Measurements from ENCODE around the gene BSN.
"Not testable (repeated sequence)": the region's sequence is repeated elsewhere in the genome, so short reads cannot be mapped to it uniquely, and the experiment has no call there.

Gene BSN

GRCh38 chr3:49688338-49689045 lies 134.2 kb downstream of the BSN start:
- Histone ChIP-seq H3K27ac (ENCODE audit: low read depth in 2 of 2, low read length in 2 of 2) (peak overlapping the region; percentile 70 to 75), H3K9ac (ENCODE audit: low read depth in 1 of 2, low read length in 2 of 2) (peak overlapping the region; percentile 84 to 86), H3K4me3 (ENCODE audit: low read length in 2 of 2) (peak overlapping the region; percentile 91 to 97), H3K4me1 (ENCODE audit: control insufficient read depth in 2 of 2, insufficient read depth in 2 of 2, low read length in 2 of 2) (peaks cover 11 to 20% of the 10 kb centered on the region in 2 donors)
- not testable (repeated sequence) for H3K27me3 ChIP-seq (ENCODE audit: control insufficient read depth in 2 of 2, insufficient read depth in 2 of 2, low read length in 2 of 2); H3K36me3 ChIP-seq (ENCODE audit: control insufficient read depth in 2 of 2, insufficient read depth in 2 of 2, low read length in 2 of 2); H3K9me3 ChIP-seq (ENCODE audit: control insufficient read depth in 2 of 2, low read length in 2 of 2)

GRCh38 chr3:49689046-49689907 lies 135.0 kb downstream of the BSN start, which contains the start of the genes MST1 and RNF123:
TSS of gene MST1 (minus strand) at chr3:49689474. CDS start at chr3:49688691, 783 bp downstream.
TSS of gene RNF123 (plus strand) at chr3:49689557. CDS start at chr3:49691166, 1,609 bp downstream.
- Histone ChIP-seq H3K27ac (ENCODE audit: low read depth in 2 of 2, low read length in 2 of 2) (peak within 1 kb of the TSS; percentile 70 to 75), H3K27me3 (ENCODE audit: control insufficient read depth in 2 of 2, insufficient read depth in 2 of 2, low read length in 2 of 2) (no peaks in the 10 kb centered on the region), H3K9ac (ENCODE audit: low read depth in 1 of 2, low read length in 2 of 2) (peak within 1 kb of the TSS; percentile 84 to 86), H3K9me3 (ENCODE audit: control insufficient read depth in 2 of 2, low read length in 2 of 2) (no peaks in the 10 kb centered on the region), H3K4me3 (ENCODE audit: low read length in 2 of 2) (peak within 1 kb of the TSS; percentile 91 to 97), H3K36me3 (ENCODE audit: control insufficient read depth in 2 of 2, insufficient read depth in 2 of 2, low read length in 2 of 2) (peaks cover 0 to under 1% of the 10 kb centered on the region in 2 donors), H3K4me1 (ENCODE audit: control insufficient read depth in 2 of 2, insufficient read depth in 2 of 2, low read length in 2 of 2) (peaks cover 11 to 20% of the 10 kb centered on the region in 2 donors)

- Histone ChIP-seq H3K4me1 (ENCODE audit: control insufficient read depth in 2 of 2, insufficient read depth in 2 of 2, low read length in 2 of 2) (peaks cover 11 to 20% of the 10 kb centered on the region in 2 donors), H3K4me3 (ENCODE audit: low read length in 2 of 2) (peak overlapping the region; percentile 91 to 97), H3K27ac (ENCODE audit: low read depth in 2 of 2, low read length in 2 of 2) (peak overlapping the region in 1 of 2 donors; percentile 75), H3K9ac (ENCODE audit: low read depth in 1 of 2, low read length in 2 of 2) (peak overlapping the region; percentile 80 to 86)
- H3K36me3 ChIP-seq (ENCODE audit: control insufficient read depth in 2 of 2, insufficient read depth in 2 of 2, low read length in 2 of 2); H3K9me3 ChIP-seq (ENCODE audit: control insufficient read depth in 2 of 2, low read length in 2 of 2); H3K27me3 ChIP-seq (ENCODE audit: control insufficient read depth in 2 of 2, insufficient read depth in 2 of 2, low read length in 2 of 2): not testable (repeated sequence)
Observed at GRCh38 chr3:49689908-49690624, 135.8 kb downstream of the BSN start.

GRCh38 chr3:49690856-49691255 lies 136.6 kb downstream of the BSN start:
- peaks cover 11 to 20% of the 10 kb centered on the region in 2 donors for H3K4me1 ChIP-seq (ENCODE audit: control insufficient read depth in 2 of 2, insufficient read depth in 2 of 2, low read length in 2 of 2)
- not testable (repeated sequence) for H3K27me3 ChIP-seq (ENCODE audit: control insufficient read depth in 2 of 2, insufficient read depth in 2 of 2, low read length in 2 of 2); H3K4me3 ChIP-seq (ENCODE audit: low read length in 2 of 2); H3K36me3 ChIP-seq (ENCODE audit: control insufficient read depth in 2 of 2, insufficient read depth in 2 of 2, low read length in 2 of 2); H3K9me3 ChIP-seq (ENCODE audit: control insufficient read depth in 2 of 2, low read length in 2 of 2); H3K27ac ChIP-seq (ENCODE audit: low read depth in 2 of 2, low read length in 2 of 2); H3K9ac ChIP-seq (ENCODE audit: low read depth in 1 of 2, low read length in 2 of 2)

GRCh38 chr3:49691481-49691880 lies 137.2 kb downstream of the BSN start:
- not testable (repeated sequence) for H3K27me3 ChIP-seq (ENCODE audit: control insufficient read depth in 2 of 2, insufficient read depth in 2 of 2, low read length in 2 of 2); H3K27ac ChIP-seq (ENCODE audit: low read depth in 2 of 2, low read length in 2 of 2); H3K36me3 ChIP-seq (ENCODE audit: control insufficient read depth in 2 of 2, insufficient read depth in 2 of 2, low read length in 2 of 2); H3K9me3 ChIP-seq (ENCODE audit: control insufficient read depth in 2 of 2, low read length in 2 of 2)
- Histone ChIP-seq H3K4me3 (ENCODE audit: low read length in 2 of 2) (peak overlapping the region; percentile 1 to 33), H3K9ac (ENCODE audit: low read depth in 1 of 2, low read length in 2 of 2) (peak overlapping the region in 1 of 2 donors; percentile 56), H3K4me1 (ENCODE audit: control insufficient read depth in 2 of 2, insufficient read depth in 2 of 2, low read length in 2 of 2) (peaks cover 11 to 20% of the 10 kb centered on the region in 2 donors)

- peaks cover 3 to 12% of the 10 kb centered on the region in 2 donors for H3K4me1 ChIP-seq (ENCODE audit: control insufficient read depth in 2 of 2, insufficient read depth in 2 of 2, low read length in 2 of 2)
- H3K9ac ChIP-seq (ENCODE audit: low read depth in 1 of 2, low read length in 2 of 2); H3K27ac ChIP-seq (ENCODE audit: low read depth in 2 of 2, low read length in 2 of 2): not testable (repeated sequence)
Observed at GRCh38 chr3:49694409-49695070, 140.3 kb downstream of the BSN start.

GRCh38 chr3:49695350-49696015 lies 141.2 kb downstream of the BSN start:
- not testable (repeated sequence) for H3K9ac ChIP-seq (ENCODE audit: low read depth in 1 of 2, low read length in 2 of 2); H3K9me3 ChIP-seq (ENCODE audit: control insufficient read depth in 2 of 2, low read length in 2 of 2); H3K4me3 ChIP-seq (ENCODE audit: low read length in 2 of 2); H3K4me1 ChIP-seq (ENCODE audit: control insufficient read depth in 2 of 2, insufficient read depth in 2 of 2, low read length in 2 of 2); H3K27ac ChIP-seq (ENCODE audit: low read depth in 2 of 2, low read length in 2 of 2); H3K27me3 ChIP-seq (ENCODE audit: control insufficient read depth in 2 of 2, insufficient read depth in 2 of 2, low read length in 2 of 2)
- H3K36me3 ChIP-seq (ENCODE audit: control insufficient read depth in 2 of 2, insufficient read depth in 2 of 2, low read length in 2 of 2), result peaks cover 8 to 31% of the 10 kb centered on the region in 2 donors

More at GRCh38 chr3:49694409-49695070, 140.3 kb downstream of the BSN start:
- not testable (repeated sequence) for H3K4me3 ChIP-seq (ENCODE audit: low read length in 2 of 2); H3K9me3 ChIP-seq (ENCODE audit: control insufficient read depth in 2 of 2, low read length in 2 of 2); H3K27me3 ChIP-seq (ENCODE audit: control insufficient read depth in 2 of 2, insufficient read depth in 2 of 2, low read length in 2 of 2)
- peaks cover 5 to 22% of the 10 kb centered on the region in 2 donors for H3K36me3 ChIP-seq (ENCODE audit: control insufficient read depth in 2 of 2, insufficient read depth in 2 of 2, low read length in 2 of 2)

GRCh38 chr3:49699281-49699979 lies 145.2 kb downstream of the BSN start:
- Histone ChIP-seq H3K9me3 (ENCODE audit: control insufficient read depth in 2 of 2, low read length in 2 of 2) (no peaks in the 10 kb centered on the region), H3K4me3 (ENCODE audit: low read length in 2 of 2) (no peak overlapping the region), H3K9ac (ENCODE audit: low read depth in 1 of 2, low read length in 2 of 2) (no peak overlapping the region), H3K27me3 (ENCODE audit: control insufficient read depth in 2 of 2, insufficient read depth in 2 of 2, low read length in 2 of 2) (no peaks in the 10 kb centered on the region), H3K36me3 (ENCODE audit: control insufficient read depth in 2 of 2, insufficient read depth in 2 of 2, low read length in 2 of 2) (peaks cover 8 to 49% of the 10 kb centered on the region in 2 donors), H3K4me1 (ENCODE audit: control insufficient read depth in 2 of 2, insufficient read depth in 2 of 2, low read length in 2 of 2) (no peaks in the 10 kb centered on the region), H3K27ac (ENCODE audit: low read depth in 2 of 2, low read length in 2 of 2) (no peak overlapping the region)

- Histone ChIP-seq H3K4me1 (ENCODE audit: control insufficient read depth in 2 of 2, insufficient read depth in 2 of 2, low read length in 2 of 2) (no peaks in the 10 kb centered on the region), H3K36me3 (ENCODE audit: control insufficient read depth in 2 of 2, insufficient read depth in 2 of 2, low read length in 2 of 2) (peaks cover 8 to 49% of the 10 kb centered on the region in 2 donors), H3K4me3 (ENCODE audit: low read length in 2 of 2) (no peak overlapping the region), H3K9me3 (ENCODE audit: control insufficient read depth in 2 of 2, low read length in 2 of 2) (no peaks in the 10 kb centered on the region), H3K9ac (ENCODE audit: low read depth in 1 of 2, low read length in 2 of 2) (no peak overlapping the region), H3K27ac (ENCODE audit: low read depth in 2 of 2, low read length in 2 of 2) (no peak overlapping the region), H3K27me3 (ENCODE audit: control insufficient read depth in 2 of 2, insufficient read depth in 2 of 2, low read length in 2 of 2) (no peaks in the 10 kb centered on the region)
Observed at GRCh38 chr3:49700014-49700413, 145.7 kb downstream of the BSN start.

All from mucosa of rectum (tissue), 2 donors.